ENCODE data around the gene LTBP2. TPM values are rescaled to one million over a fixed set of nuclear protein-coding genes. Genes with fewer than 3 reads are reported as not detected.

The LTBP2 gene
- total RNA-seq, 1 experiment from 2014 or later: 1.5 TPM

DNA sequence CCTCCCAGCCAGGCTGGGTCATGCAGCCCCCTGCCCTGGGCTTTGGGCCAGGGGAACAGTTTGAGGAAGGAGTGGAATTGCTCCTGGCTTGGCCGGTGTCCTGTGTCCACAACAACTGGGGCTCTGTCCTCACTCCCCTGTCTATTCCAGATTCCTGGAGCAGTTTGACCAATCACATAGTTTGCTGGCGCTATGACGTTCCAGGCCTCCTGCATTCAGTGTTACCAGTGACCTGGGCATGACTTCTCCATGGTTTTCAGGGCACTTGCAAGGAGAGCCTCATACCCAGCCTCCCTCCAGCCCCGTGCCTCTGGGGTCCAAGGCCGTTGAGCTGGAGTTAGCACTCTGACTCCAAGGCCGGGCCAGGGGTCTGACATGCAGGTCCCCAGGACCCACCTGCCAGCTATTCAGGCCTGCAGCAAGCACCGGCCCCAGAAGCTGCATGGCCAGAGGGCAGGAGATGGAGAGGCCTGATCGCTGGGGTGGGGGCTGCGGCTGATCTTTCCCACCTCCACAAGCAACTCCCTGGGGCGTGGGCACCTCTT, 84.2 kb downstream of the LTBP2 start:
- no peak for DNase-seq (ENCODE audit: low read depth, low spot score)
- no peak overlapping the region for H2AFZ ChIP-seq (ENCODE audit: low read depth, low read length, poor library complexity, severe bottlenecking)
- H3K9ac ChIP-seq (ENCODE audit: low read length): no peak overlapping the region
- no peak for ATAC-seq
- H3K4me3 ChIP-seq (replicated peaks in 1 of 2; ENCODE audit: low read depth in 1 of 2, low read length in 2 of 2): no peak overlapping the region
- H3K4me2 ChIP-seq (ENCODE audit: low read length): no peak overlapping the region
- BruUV-seq (replicated peaks): no TSS peak
- H3K27ac ChIP-seq (ENCODE audit: low read depth, low read length): no peak overlapping the region
- no peaks in the 10 kb centered on the region for H3K36me3 ChIP-seq (ENCODE audit: control insufficient read depth in 1 of 2, insufficient read depth in 2 of 2, low read length in 2 of 2)
- no peaks in the 10 kb centered on the region for H4K20me1 ChIP-seq (ENCODE audit: insufficient read depth)
- H3K27me3 ChIP-seq (ENCODE audit: insufficient read depth, low read length): no peaks in the 10 kb centered on the region
- H3K79me2 ChIP-seq (ENCODE audit: insufficient read depth, low read length): no peaks in the 10 kb centered on the region
- peaks cover 10 to 26% of the 10 kb centered on the region in 2 experiments for H3K4me1 ChIP-seq (ENCODE audit: control insufficient read depth in 1 of 2, insufficient read depth in 2 of 2, low read length in 2 of 2)
- H3K9me2 ChIP-seq (ENCODE audit: insufficient read depth): no peaks in the 10 kb centered on the region
- ChIA-PET CTCF (interaction anchor here (1.5 to 2.2 kb wide), 2 partner anchors 10 to 35 kb away, joined by 3 to 5 read pairs; partner anchors contain the start of genes ISCA2 and NPC2), RAD21 (ENCODE audit: low non-redundant PET in 1 of 2, low total read pairs in 2 of 2, uncharacterized antibody in 2 of 2, unreplicated experiment in 2 of 2) (no interaction called here), POLR2A (no interaction called here)
- H3K9me3 ChIP-seq (ENCODE audit: control insufficient read depth in 1 of 2, insufficient read depth in 1 of 2, low read depth in 1 of 2, low read length in 2 of 2): no peaks in the 10 kb centered on the region
- intact Hi-C loops (cut with micrococcal nuclease): no loop called here
- TF ChIP-seq JUND (IDR thresholded peaks at IDR 0.05) (no peak), CBX3 (IDR thresholded peaks at IDR 0.05; ENCODE audit: low read depth) (no peak), RAD21 (IDR thresholded peaks at IDR 0.05; ENCODE audit: low read depth) (no peak), CEBPB (IDR thresholded peaks at IDR 0.05; ENCODE audit: low read depth) (no peak), ZFX (IDR thresholded peaks at IDR 0.05) (no peak), POLR2AphosphoS5 (IDR thresholded peaks at IDR 0.05; ENCODE audit: low read depth, low read length) (no peak), POLR2A (IDR thresholded peaks at IDR 0.05; ENCODE audit: borderline replicate concordance, extremely low read depth, insufficient read depth, insufficient read length) (no peak), ELF1 (IDR thresholded peaks at IDR 0.05; ENCODE audit: borderline replicate concordance, low read depth) (no peak)
- TF ChIP-seq, protein P1, sequence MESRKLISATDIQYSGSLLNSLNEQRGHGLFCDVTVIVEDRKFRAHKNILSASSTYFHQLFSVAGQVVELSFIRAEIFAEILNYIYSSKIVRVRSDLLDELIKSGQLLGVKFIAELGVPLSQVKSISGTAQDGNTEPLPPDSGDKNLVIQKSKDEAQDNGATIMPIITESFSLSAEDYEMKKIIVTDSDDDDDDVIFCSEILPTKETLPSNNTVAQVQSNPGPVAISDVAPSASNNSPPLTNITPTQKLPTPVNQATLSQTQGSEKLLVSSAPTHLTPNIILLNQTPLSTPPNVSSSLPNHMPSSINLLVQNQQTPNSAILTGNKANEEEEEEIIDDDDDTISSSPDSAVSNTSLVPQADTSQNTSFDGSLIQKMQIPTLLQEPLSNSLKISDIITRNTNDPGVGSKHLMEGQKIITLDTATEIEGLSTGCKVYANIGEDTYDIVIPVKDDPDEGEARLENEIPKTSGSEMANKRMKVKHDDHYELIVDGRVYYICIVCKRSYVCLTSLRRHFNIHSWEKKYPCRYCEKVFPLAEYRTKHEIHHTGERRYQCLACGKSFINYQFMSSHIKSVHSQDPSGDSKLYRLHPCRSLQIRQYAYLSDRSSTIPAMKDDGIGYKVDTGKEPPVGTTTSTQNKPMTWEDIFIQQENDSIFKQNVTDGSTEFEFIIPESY (IDR thresholded peaks at IDR 0.05; ENCODE audit: extremely low read depth, insufficient replicate concordance, low read length): no peak
- TF ChIP-seq, protein P2, sequence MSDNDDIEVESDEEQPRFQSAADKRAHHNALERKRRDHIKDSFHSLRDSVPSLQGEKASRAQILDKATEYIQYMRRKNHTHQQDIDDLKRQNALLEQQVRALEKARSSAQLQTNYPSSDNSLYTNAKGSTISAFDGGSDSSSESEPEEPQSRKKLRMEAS (IDR thresholded peaks at IDR 0.05): no peak
